GM13976 (cell line): ENCODE results near the gene CCNQ.

ENCODE experiments used
- DNase-seq: peaks from one replicate; pipeline ENCODE4 v3.0.0; 2012; ENCODE audit warnings: low spot score
- CTCF ChIP-seq: IDR thresholded peaks from 2 replicates; pipeline ENCODE4 v1.5.1; 2012; ENCODE audit warnings: borderline replicate concordance, mild to moderate bottlenecking; ENCODE audit not compliant: insufficient read depth; ENCODE audit errors: extremely low read depth, missing control alignments, control extremely low read depth
- in situ Hi-C: fragments of 300-500 bp; cut with MboI; formaldehyde crosslinking; loops from one replicate; pipeline ENCODE4 v1.12.0; 2022; ENCODE audit warnings: low sequenced_read_pairs, mixed read lengths, inconsistent platforms; ENCODE audit not compliant: unreplicated experiment

The CCNQ gene

GRCh38 chrX:153590961-153591956 lies 7.7 kb downstream of the CCNQ start:
- in situ Hi-C loops, result no loop called here
- DNase-seq, result no peak
- TF ChIP-seq CTCF, result no peak

- in situ Hi-C loops, result no loop called here
- TF ChIP-seq CTCF, result no peak
These were observed 10.0 kb downstream of the CCNQ start for GRCh38 chrX:153588782-153589446.

GRCh38 chrX:153588021-153588781 lies 10.7 kb downstream of the CCNQ start:
- in situ Hi-C loops, result no loop called here
- no peak for DNase-seq
- TF ChIP-seq CTCF, result no peak

More at GRCh38 chrX:153588782-153589446, 10.0 kb downstream of the CCNQ start:
- DNase-seq, result no peak

GRCh38 chrX:153587342-153587741 lies 11.6 kb downstream of the CCNQ start:
- in situ Hi-C loops, result no loop called here
- TF ChIP-seq CTCF, result no peak
- DNase-seq, result no peak

- in situ Hi-C loops, result no loop called here
- no peak for DNase-seq
- TF ChIP-seq CTCF, result no peak
These were observed 13.1 kb downstream of the CCNQ start for GRCh38 chrX:153585827-153586226.

- no peak for TF ChIP-seq CTCF
- DNase-seq, result no peak
- in situ Hi-C loops, result no loop called here
These were observed 15.5 kb downstream of the CCNQ start for GRCh38 chrX:153583433-153583832.
